ENCODE measurements around the gene CTNNA3. TPM values are rescaled to one million over a fixed set of nuclear protein-coding genes. Genes with fewer than 3 reads are reported as not detected.

Gene CTNNA3
- total RNA-seq, 1 donor from 2014 or later, result under 0.01 TPM

- no peaks in the 10 kb centered on the region for H3K4me1 ChIP-seq
- intact Hi-C loops (cut with DNase I), result no loop called here
- no peaks in the 10 kb centered on the region for H3K27me3 ChIP-seq
- no peaks in the 10 kb centered on the region for H3K36me3 ChIP-seq
- DNase-seq (ENCODE audit: low spot score in 2 of 2), result no peak
- H3K27ac ChIP-seq, result no peak overlapping the region
- TF ChIP-seq CTCF (IDR thresholded peaks at IDR 0.05), result no peak
- H3K9me3 ChIP-seq, result no peaks in the 10 kb centered on the region
- no peak overlapping the region for H3K4me3 ChIP-seq
Observed at GRCh38 chr10:66218289-66218688, 1477.7 kb downstream of the CTNNA3 start.

GRCh38 chr10:66215920-66216319 lies 1480.1 kb downstream of the CTNNA3 start:
- intact Hi-C loops (cut with DNase I), result no loop called here

GRCh38 chr10:66214721-66215404 lies 1481.1 kb downstream of the CTNNA3 start:
- H3K9me3 ChIP-seq, result no peaks in the 10 kb centered on the region
- no peak overlapping the region for H3K4me3 ChIP-seq
- no peaks in the 10 kb centered on the region for H3K27me3 ChIP-seq
- no peak for TF ChIP-seq CTCF (IDR thresholded peaks at IDR 0.05)
- no peaks in the 10 kb centered on the region for H3K36me3 ChIP-seq
- no peak overlapping the region for H3K27ac ChIP-seq
- no peaks in the 10 kb centered on the region for H3K4me1 ChIP-seq
- intact Hi-C loops (cut with DNase I), result no loop called here
- no peak for DNase-seq (ENCODE audit: low spot score in 2 of 2)

More at GRCh38 chr10:66215920-66216319, 1480.1 kb downstream of the CTNNA3 start:
- Histone ChIP-seq H3K9me3 (no peaks in the 10 kb centered on the region), H3K4me1 (no peaks in the 10 kb centered on the region), H3K36me3 (no peaks in the 10 kb centered on the region), H3K4me3 (no peak overlapping the region), H3K27me3 (no peaks in the 10 kb centered on the region), H3K27ac (no peak overlapping the region)
- DNase-seq (ENCODE audit: low spot score in 2 of 2), result no peak
- TF ChIP-seq CTCF (IDR thresholded peaks at IDR 0.05), result no peak

- TF ChIP-seq CTCF (IDR thresholded peaks at IDR 0.05), result no peak
- DNase-seq (ENCODE audit: low spot score in 2 of 2), result no peak
- intact Hi-C loops (cut with DNase I), result no loop called here
- no peaks in the 10 kb centered on the region for H3K27me3 ChIP-seq
- no peak overlapping the region for H3K4me3 ChIP-seq
- no peaks in the 10 kb centered on the region for H3K9me3 ChIP-seq
- H3K36me3 ChIP-seq, result no peaks in the 10 kb centered on the region
- H3K27ac ChIP-seq, result no peak overlapping the region
- H3K4me1 ChIP-seq, result no peaks in the 10 kb centered on the region
Observed at GRCh38 chr10:66209025-66209424, 1487.0 kb downstream of the CTNNA3 start.

GRCh38 chr10:66204838-66205237 lies 1491.2 kb downstream of the CTNNA3 start:
- Histone ChIP-seq H3K27ac (no peak overlapping the region), H3K36me3 (no peaks in the 10 kb centered on the region), H3K4me1 (no peaks in the 10 kb centered on the region), H3K9me3 (no peaks in the 10 kb centered on the region), H3K27me3 (no peaks in the 10 kb centered on the region), H3K4me3 (no peak overlapping the region)
- intact Hi-C loops (cut with DNase I), result no loop called here
- no peak for DNase-seq (ENCODE audit: low spot score in 2 of 2)
- no peak for TF ChIP-seq CTCF (IDR thresholded peaks at IDR 0.05)

GRCh38 chr10:66202101-66202500 lies 1493.9 kb downstream of the CTNNA3 start:
- no peaks in the 10 kb centered on the region for H3K4me1 ChIP-seq
- no peak overlapping the region for H3K4me3 ChIP-seq
- no peaks in the 10 kb centered on the region for H3K36me3 ChIP-seq
- H3K27me3 ChIP-seq, result no peaks in the 10 kb centered on the region
- DNase-seq (ENCODE audit: low spot score in 2 of 2), result no peak
- TF ChIP-seq CTCF (IDR thresholded peaks at IDR 0.05), result no peak
- intact Hi-C loops (cut with DNase I), result no loop called here
- no peak overlapping the region for H3K27ac ChIP-seq
- H3K9me3 ChIP-seq, result no peaks in the 10 kb centered on the region

Data from ascending aorta (tissue), 2 donors.